ENCODE data around the gene SIGLEC8. TPM values are rescaled to one million over a fixed set of nuclear protein-coding genes. Genes with fewer than 3 reads are reported as not detected.

SIGLEC8 gene
- total RNA-seq, 1 experiment from 2014 or later = not detected

GRCh38 chr19:51480590-51480989 is 22.3 kb upstream of the SIGLEC8 start:
- RAD21 ChIA-PET (ENCODE audit: low non-redundant PET in 1 of 2, low total read pairs in 2 of 2, uncharacterized antibody in 2 of 2, unreplicated experiment in 2 of 2) = no interaction called here
- H3K27ac ChIP-seq (ENCODE audit: low read depth, low read length) = no peak overlapping the region
- H3K4me3 ChIP-seq (replicated peaks in 1 of 2; ENCODE audit: low read depth in 1 of 2, low read length in 2 of 2) = no peak overlapping the region
- DNase-seq (ENCODE audit: low read depth, low spot score) (no peak), ATAC-seq (0 out of 2 replicates have a peak, but pooled peaks have one; percentile 32)
- H2AFZ ChIP-seq (ENCODE audit: low read depth, low read length, poor library complexity, severe bottlenecking) = no peak overlapping the region
- H3K4me1 ChIP-seq (ENCODE audit: control insufficient read depth in 1 of 2, insufficient read depth in 2 of 2, low read length in 2 of 2) = peaks cover 0 to 2% of the 10 kb centered on the region in 2 experiments; a peak in 1 of 4 replicates
- H3K9me3 ChIP-seq (ENCODE audit: control insufficient read depth in 1 of 2, insufficient read depth in 1 of 2, low read depth in 1 of 2, low read length in 2 of 2) = no peaks in the 10 kb centered on the region
- peaks cover 8% of the 10 kb centered on the region; the same call in 1 of the 2 replicates for H3K27me3 ChIP-seq (ENCODE audit: insufficient read depth, low read length)
- CTCF ChIA-PET = interaction anchor here (1.5 kb wide), 1 partner anchor 8 kb away, joined by 4 read pairs; no protein-coding TSS in a partner anchor
- H3K9ac ChIP-seq (ENCODE audit: low read length) = no peak overlapping the region
- H4K20me1 ChIP-seq (ENCODE audit: insufficient read depth) = no peaks in the 10 kb centered on the region
- BruUV-seq (replicated peaks) = no TSS peak
- H3K79me2 ChIP-seq (ENCODE audit: insufficient read depth, low read length) = no peaks in the 10 kb centered on the region
- no peak overlapping the region for H3K4me2 ChIP-seq (ENCODE audit: low read length)
- no peaks in the 10 kb centered on the region for H3K9me2 ChIP-seq (ENCODE audit: insufficient read depth)
- TF ChIP-seq, protein P1, sequence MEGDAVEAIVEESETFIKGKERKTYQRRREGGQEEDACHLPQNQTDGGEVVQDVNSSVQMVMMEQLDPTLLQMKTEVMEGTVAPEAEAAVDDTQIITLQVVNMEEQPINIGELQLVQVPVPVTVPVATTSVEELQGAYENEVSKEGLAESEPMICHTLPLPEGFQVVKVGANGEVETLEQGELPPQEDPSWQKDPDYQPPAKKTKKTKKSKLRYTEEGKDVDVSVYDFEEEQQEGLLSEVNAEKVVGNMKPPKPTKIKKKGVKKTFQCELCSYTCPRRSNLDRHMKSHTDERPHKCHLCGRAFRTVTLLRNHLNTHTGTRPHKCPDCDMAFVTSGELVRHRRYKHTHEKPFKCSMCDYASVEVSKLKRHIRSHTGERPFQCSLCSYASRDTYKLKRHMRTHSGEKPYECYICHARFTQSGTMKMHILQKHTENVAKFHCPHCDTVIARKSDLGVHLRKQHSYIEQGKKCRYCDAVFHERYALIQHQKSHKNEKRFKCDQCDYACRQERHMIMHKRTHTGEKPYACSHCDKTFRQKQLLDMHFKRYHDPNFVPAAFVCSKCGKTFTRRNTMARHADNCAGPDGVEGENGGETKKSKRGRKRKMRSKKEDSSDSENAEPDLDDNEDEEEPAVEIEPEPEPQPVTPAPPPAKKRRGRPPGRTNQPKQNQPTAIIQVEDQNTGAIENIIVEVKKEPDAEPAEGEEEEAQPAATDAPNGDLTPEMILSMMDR (IDR thresholded peaks at IDR 0.05 in 2 of 3, conservative IDR thresholded peaks at IDR 0.05 in 1 of 3; ENCODE audit: borderline replicate concordance in 1 of 3, insufficient read depth in 1 of 3, low read depth in 2 of 3, low read length in 2 of 3) = no peak
- TF ChIP-seq, protein P2, sequence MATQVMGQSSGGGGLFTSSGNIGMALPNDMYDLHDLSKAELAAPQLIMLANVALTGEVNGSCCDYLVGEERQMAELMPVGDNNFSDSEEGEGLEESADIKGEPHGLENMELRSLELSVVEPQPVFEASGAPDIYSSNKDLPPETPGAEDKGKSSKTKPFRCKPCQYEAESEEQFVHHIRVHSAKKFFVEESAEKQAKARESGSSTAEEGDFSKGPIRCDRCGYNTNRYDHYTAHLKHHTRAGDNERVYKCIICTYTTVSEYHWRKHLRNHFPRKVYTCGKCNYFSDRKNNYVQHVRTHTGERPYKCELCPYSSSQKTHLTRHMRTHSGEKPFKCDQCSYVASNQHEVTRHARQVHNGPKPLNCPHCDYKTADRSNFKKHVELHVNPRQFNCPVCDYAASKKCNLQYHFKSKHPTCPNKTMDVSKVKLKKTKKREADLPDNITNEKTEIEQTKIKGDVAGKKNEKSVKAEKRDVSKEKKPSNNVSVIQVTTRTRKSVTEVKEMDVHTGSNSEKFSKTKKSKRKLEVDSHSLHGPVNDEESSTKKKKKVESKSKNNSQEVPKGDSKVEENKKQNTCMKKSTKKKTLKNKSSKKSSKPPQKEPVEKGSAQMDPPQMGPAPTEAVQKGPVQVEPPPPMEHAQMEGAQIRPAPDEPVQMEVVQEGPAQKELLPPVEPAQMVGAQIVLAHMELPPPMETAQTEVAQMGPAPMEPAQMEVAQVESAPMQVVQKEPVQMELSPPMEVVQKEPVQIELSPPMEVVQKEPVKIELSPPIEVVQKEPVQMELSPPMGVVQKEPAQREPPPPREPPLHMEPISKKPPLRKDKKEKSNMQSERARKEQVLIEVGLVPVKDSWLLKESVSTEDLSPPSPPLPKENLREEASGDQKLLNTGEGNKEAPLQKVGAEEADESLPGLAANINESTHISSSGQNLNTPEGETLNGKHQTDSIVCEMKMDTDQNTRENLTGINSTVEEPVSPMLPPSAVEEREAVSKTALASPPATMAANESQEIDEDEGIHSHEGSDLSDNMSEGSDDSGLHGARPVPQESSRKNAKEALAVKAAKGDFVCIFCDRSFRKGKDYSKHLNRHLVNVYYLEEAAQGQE (IDR thresholded peaks at IDR 0.05; ENCODE audit: low read depth) = peak; percentile 84
- TF ChIP-seq EZH2 (IDR thresholded peaks at IDR 0.05) = no peak
- TF ChIP-seq ZFX (IDR thresholded peaks at IDR 0.05) = no peak
- POLR2A ChIA-PET = no interaction called here
- intact Hi-C loops (cut with micrococcal nuclease) = no loop called here
- no peaks in the 10 kb centered on the region for H3K36me3 ChIP-seq (ENCODE audit: control insufficient read depth in 1 of 2, insufficient read depth in 2 of 2, low read length in 2 of 2)
